ENCODE results near the gene PLAAT3. TPM values are rescaled to one million over a fixed set of nuclear protein-coding genes. Genes with fewer than 3 reads are reported as not detected.
A peak's percentile ranks its signal among the peaks of the same experiment; 100 is the strongest.

Gene PLAAT3
- total RNA-seq, 2 donors from 2014 or later = 22.6 to 55.0 TPM

DNA sequence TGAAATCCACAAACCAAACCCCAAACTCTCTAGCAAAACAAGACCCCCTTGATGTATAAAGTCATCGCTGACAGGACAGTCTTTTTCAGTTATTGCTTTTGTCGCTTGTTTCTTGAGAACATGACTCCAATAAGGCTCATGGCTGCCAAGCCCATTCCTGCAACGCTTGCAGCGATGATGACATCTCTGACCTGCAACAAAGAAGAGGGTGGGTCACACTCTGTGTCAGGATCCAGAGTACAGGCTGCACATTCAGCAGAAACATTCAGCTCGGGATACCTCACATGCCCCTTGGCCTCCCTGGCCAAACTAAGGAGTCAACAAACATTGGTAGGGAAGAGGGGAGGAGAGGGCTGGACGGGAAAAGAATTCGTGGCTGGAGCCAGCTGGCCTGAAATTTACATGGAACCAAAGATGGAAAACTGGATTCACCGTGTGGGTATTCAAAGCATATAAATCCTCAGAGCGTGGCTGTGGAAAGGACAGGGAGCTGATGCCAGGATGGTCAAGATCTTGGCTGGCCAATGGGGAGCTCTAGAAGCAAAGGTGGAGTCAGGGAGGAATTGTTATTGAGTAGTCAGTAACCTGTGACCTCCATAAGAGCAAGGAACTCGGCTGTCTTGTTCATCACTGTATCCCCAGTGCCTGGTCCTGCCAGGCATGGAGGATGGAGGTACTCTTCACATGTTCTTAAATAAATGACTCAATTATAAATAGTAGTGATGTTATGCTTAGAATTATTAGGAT lies 39.2 kb downstream of the PLAAT3 start:
- no peak for DNase-seq
- Histone ChIP-seq H3K27ac (peak overlapping the region in 2 of 4 donors; percentile 19 to 40), H3K4me3 (no peak overlapping the region), H3K27me3 (no peaks in the 10 kb centered on the region), H3K4me1 (no peaks in the 10 kb centered on the region), H3K36me3 (replicated peaks in 1 of 2; ENCODE audit: insufficient read depth in 1 of 2, low read depth in 2 of 2) (no peaks in the 10 kb centered on the region), H3K9me3 (no peaks in the 10 kb centered on the region)
- TF ChIP-seq CTCF (IDR thresholded peaks at IDR 0.05) (no peak), POLR2A (IDR thresholded peaks at IDR 0.05) (no peak)
- 83 to 84% methylated on average over 10 of the region's 10 CpGs for WGBS, 2 donors
- no peak for ATAC-seq
- intact Hi-C loops (cut with DNase I) = no loop called here

DNA sequence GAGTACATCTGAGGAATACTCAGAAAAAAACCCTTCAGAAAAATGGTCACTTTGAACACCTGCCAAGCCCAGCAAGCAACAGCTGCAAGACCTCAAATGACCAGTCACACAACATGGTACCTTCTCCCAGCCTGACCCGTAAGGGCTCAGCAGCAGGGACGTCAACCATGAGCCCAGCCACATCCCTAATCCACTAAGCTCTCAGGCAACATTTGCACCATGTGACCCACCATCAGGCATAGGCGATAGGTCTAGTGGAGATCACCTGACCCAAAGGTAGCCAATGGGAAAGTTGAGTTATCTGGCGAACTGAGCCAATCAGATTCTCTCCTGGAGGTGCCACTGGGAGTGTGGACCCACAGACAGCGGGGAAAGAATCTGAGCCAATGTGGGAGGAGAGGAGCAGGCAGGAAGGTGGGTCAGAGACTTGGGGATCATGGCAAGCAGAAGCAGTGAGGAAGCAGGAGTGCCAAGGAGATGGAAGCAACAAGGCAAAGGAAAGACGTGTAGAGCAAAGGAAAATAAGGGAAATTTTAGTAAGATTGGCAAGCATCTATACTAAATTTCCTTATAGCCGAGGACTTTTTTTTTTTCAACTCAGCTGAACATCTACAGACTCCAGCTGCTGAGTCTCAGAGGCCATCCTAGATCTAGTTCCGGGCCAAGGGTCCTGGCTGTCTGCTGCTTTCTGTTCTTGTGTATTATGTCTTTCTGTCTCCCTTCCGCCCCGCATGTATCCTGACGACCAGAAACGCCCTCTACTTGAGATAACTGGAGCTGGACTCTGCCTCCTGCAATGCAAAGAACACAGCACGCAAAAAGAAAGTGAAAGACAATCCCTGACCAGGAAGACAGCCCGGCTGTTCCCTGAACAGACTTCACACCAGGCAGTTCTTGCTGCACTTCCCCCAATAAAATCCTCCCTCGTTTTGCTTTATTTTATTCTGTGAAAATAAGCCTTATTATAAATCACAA lies 40.1 kb downstream of the PLAAT3 start:
- peak in 2 of 4 donors; percentile 22 to 56 for DNase-seq
- Histone ChIP-seq H3K27ac (peak overlapping the region in 2 of 4 donors; percentile 19 to 40), H3K27me3 (no peaks in the 10 kb centered on the region), H3K36me3 (replicated peaks in 1 of 2; ENCODE audit: insufficient read depth in 1 of 2, low read depth in 2 of 2) (no peaks in the 10 kb centered on the region), H3K4me3 (no peak overlapping the region), H3K4me1 (no peaks in the 10 kb centered on the region), H3K9me3 (no peaks in the 10 kb centered on the region)
- peak; percentile 63 for ATAC-seq
- intact Hi-C loops (cut with DNase I) = no loop called here
- no peak for TF ChIP-seq CTCF (IDR thresholded peaks at IDR 0.05)
- TF ChIP-seq POLR2A (IDR thresholded peaks at IDR 0.05) = no peak
- 69 to 77% methylated on average over 15 of the region's 15 CpGs for WGBS, 2 donors

- intact Hi-C loops (cut with DNase I) = no loop called here
- Histone ChIP-seq H3K27me3 (no peaks in the 10 kb centered on the region), H3K9me3 (no peaks in the 10 kb centered on the region), H3K36me3 (replicated peaks in 1 of 2; ENCODE audit: insufficient read depth in 1 of 2, low read depth in 2 of 2) (no peaks in the 10 kb centered on the region), H3K4me1 (peaks cover 12% of the 10 kb centered on the region), H3K4me3 (no peak overlapping the region), H3K27ac (no peak overlapping the region)
- no peak for DNase-seq
- TF ChIP-seq POLR2A (IDR thresholded peaks at IDR 0.05) (no peak), CTCF (IDR thresholded peaks at IDR 0.05) (no peak)
- no peak for ATAC-seq
- WGBS, 2 donors = 48 to 70% methylated on average over 3 of the region's 3 CpGs
These were observed 42.1 kb downstream of the PLAAT3 start for GRCh38 chr11:63572026-63572688.

- DNase-seq (no peak), ATAC-seq (no peak)
- intact Hi-C loops (cut with DNase I) = no loop called here
- Histone ChIP-seq H3K4me1 (peaks cover 14% of the 10 kb centered on the region), H3K27ac (no peak overlapping the region), H3K36me3 (replicated peaks in 1 of 2; ENCODE audit: insufficient read depth in 1 of 2, low read depth in 2 of 2) (no peaks in the 10 kb centered on the region), H3K27me3 (no peaks in the 10 kb centered on the region), H3K9me3 (no peaks in the 10 kb centered on the region), H3K4me3 (no peak overlapping the region)
- WGBS, 2 donors = 92 to 99% methylated on average over 3 of the region's 3 CpGs
- TF ChIP-seq POLR2A (IDR thresholded peaks at IDR 0.05) = no peak
These were observed 44.7 kb downstream of the PLAAT3 start for GRCh38 chr11:63569570-63569969.
